ENCODE data around the gene STYXL2.

DNA sequence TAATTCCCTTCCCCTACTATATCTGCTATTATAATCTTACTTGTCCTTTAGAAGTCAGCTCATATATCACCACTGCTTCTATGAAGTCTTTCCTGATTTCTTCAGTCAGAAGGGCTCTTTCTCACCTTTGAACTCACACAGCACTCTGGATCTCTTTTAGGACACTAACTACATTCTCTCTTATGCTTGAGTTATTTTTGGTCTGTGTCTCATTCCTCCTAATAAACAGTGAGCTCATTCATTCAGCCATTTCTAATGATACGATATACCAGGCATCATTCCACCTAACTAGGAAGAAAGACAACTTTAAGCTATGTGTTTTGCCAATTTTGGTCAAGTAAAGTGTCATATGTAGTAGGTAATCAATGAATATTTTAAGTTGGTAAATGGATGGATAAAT is 1.2 kb upstream of the STYXL2 start:
- TF ChIP-seq, protein P1, sequence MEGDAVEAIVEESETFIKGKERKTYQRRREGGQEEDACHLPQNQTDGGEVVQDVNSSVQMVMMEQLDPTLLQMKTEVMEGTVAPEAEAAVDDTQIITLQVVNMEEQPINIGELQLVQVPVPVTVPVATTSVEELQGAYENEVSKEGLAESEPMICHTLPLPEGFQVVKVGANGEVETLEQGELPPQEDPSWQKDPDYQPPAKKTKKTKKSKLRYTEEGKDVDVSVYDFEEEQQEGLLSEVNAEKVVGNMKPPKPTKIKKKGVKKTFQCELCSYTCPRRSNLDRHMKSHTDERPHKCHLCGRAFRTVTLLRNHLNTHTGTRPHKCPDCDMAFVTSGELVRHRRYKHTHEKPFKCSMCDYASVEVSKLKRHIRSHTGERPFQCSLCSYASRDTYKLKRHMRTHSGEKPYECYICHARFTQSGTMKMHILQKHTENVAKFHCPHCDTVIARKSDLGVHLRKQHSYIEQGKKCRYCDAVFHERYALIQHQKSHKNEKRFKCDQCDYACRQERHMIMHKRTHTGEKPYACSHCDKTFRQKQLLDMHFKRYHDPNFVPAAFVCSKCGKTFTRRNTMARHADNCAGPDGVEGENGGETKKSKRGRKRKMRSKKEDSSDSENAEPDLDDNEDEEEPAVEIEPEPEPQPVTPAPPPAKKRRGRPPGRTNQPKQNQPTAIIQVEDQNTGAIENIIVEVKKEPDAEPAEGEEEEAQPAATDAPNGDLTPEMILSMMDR (optimal IDR thresholded peaks at IDR 0.05 in 1 of 3, IDR thresholded peaks at IDR 0.05 in 1 of 3, conservative IDR thresholded peaks at IDR 0.05 in 1 of 3; ENCODE audit: extremely low read depth in 1 of 3, insufficient read depth in 2 of 3, low read length in 3 of 3), result no peak
- no peak for TF ChIP-seq EZH2 (IDR thresholded peaks at IDR 0.05; ENCODE audit: low read length)

Data from keratinocyte (primary cell).